H9 (cell line): Measurements from ENCODE around the gene SNX11. TPM values are rescaled to one million over a fixed set of nuclear protein-coding genes. Genes with fewer than 3 reads are reported as not detected.

Experiments
- DNase-seq: peaks from one replicate; pipeline ENCODE4 v3.0.0-alpha.2; 2017
- H2AFZ ChIP-seq: one replicate; pipeline ENCODE4 v1.6.1; 2013; ENCODE audit warnings: mild to moderate bottlenecking, low read length, control low read depth, moderate library complexity
- H2AK5ac ChIP-seq: 2 replicates; pipeline ENCODE4 v1.6.1; 2013; ENCODE audit warnings: low read length, control low read depth, mixed read lengths; ENCODE audit not compliant: insufficient read length
- H2BK120ac ChIP-seq: one replicate; pipeline ENCODE4 v1.6.1; 2013; ENCODE audit warnings: low read depth, mild to moderate bottlenecking, low read length, control low read depth, inconsistent platforms; ENCODE audit not compliant: poor library complexity, severe bottlenecking
- H2BK12ac ChIP-seq: 2 replicates; pipeline ENCODE4 v1.6.1; 2013; ENCODE audit warnings: low read length, control low read depth, mixed read lengths, low read depth; ENCODE audit not compliant: insufficient read length
- H2BK15ac ChIP-seq: 2 replicates; pipeline ENCODE4 v1.6.1; 2013; ENCODE audit warnings: low read depth, low read length, control low read depth
- H2BK20ac ChIP-seq: one replicate; pipeline ENCODE4 v1.6.1; 2013; ENCODE audit warnings: low read depth, mild to moderate bottlenecking, low read length, control low read depth, inconsistent platforms; ENCODE audit not compliant: poor library complexity, severe bottlenecking
- H2BK5ac ChIP-seq: 2 replicates; pipeline ENCODE4 v1.6.1; 2013; ENCODE audit warnings: low read length, control low read depth, mixed read lengths; ENCODE audit not compliant: insufficient read length
- H3K14ac ChIP-seq: 2 replicates; pipeline ENCODE4 v1.6.1; 2013; ENCODE audit warnings: low read length, control low read depth; ENCODE audit not compliant: insufficient read depth
- H3K18ac ChIP-seq: 2 replicates; pipeline ENCODE4 v1.6.1; 2013; ENCODE audit warnings: low read depth, mild to moderate bottlenecking, mixed read lengths, low read length, control low read depth; ENCODE audit not compliant: insufficient read length
- H3K23ac ChIP-seq: 2 replicates; pipeline ENCODE4 v1.6.1; 2013; ENCODE audit warnings: low read length, control low read depth, mixed read lengths, low read depth; ENCODE audit not compliant: insufficient read length
- H3K23me2 ChIP-seq: 2 replicates; pipeline ENCODE4 v1.6.1; 2013; ENCODE audit warnings: low read depth, mild to moderate bottlenecking, mixed read lengths, low read length, control low read depth; ENCODE audit not compliant: insufficient read length, poor library complexity, severe bottlenecking
- H3K27ac ChIP-seq: 2 replicates; pipeline ENCODE4 v1.5.1; 2013; ENCODE audit warnings: low read length, control low read depth, mixed read lengths, low read depth; ENCODE audit not compliant: insufficient read length
- H3K27me3 ChIP-seq: 2 replicates; pipeline ENCODE4 v1.6.1; 2013; ENCODE audit warnings: low read length, control low read depth, inconsistent platforms; ENCODE audit not compliant: insufficient read depth
- H3K4ac ChIP-seq: 2 replicates; pipeline ENCODE4 v1.6.1; 2013; ENCODE audit warnings: low read depth, mild to moderate bottlenecking, control low read depth, inconsistent platforms, low read length, moderate library complexity
- H3K4me1 ChIP-seq: 2 replicates; pipeline ENCODE4 v1.6.1; 2013; ENCODE audit warnings: low read length, control low read depth, inconsistent platforms; ENCODE audit not compliant: insufficient read depth
- H3K4me2 ChIP-seq: 2 replicates; pipeline ENCODE4 v1.6.1; 2013; ENCODE audit warnings: low read length, control low read depth, mixed read lengths; ENCODE audit not compliant: insufficient read length, insufficient read depth
- H3K56ac ChIP-seq: 2 replicates; pipeline ENCODE4 v1.6.1; 2013; ENCODE audit warnings: low read depth, mild to moderate bottlenecking, mixed read lengths, low read length, control low read depth; ENCODE audit not compliant: insufficient read length
- H3K79me1 ChIP-seq: 2 replicates; pipeline ENCODE4 v1.6.1; 2013; ENCODE audit warnings: low read depth, mild to moderate bottlenecking, moderate library complexity, low read length, control low read depth, inconsistent platforms; ENCODE audit not compliant: insufficient read depth, poor library complexity, severe bottlenecking
- H3K79me2 ChIP-seq: 2 replicates; pipeline ENCODE4 v1.6.1; 2013; ENCODE audit warnings: low read length, control low read depth, inconsistent platforms; ENCODE audit not compliant: insufficient read depth
- H3K9ac ChIP-seq: 2 replicates; pipeline ENCODE4 v1.6.1; 2013; ENCODE audit warnings: low read length, control low read depth, mixed read lengths; ENCODE audit not compliant: insufficient read length; ENCODE audit errors: extremely low read depth
- H3K9me3 ChIP-seq: one replicate; pipeline ENCODE4 v1.6.1; 2013; ENCODE audit warnings: low read depth, low read length, inconsistent platforms; ENCODE audit not compliant: control insufficient read depth
- H3T11ph ChIP-seq: one replicate; pipeline ENCODE4 v1.6.1; 2013; ENCODE audit warnings: mild to moderate bottlenecking, low read length, control low read depth, inconsistent platforms
- H4K20me1 ChIP-seq: one replicate; pipeline ENCODE4 v1.6.1; 2013; ENCODE audit not compliant: control insufficient read depth, insufficient read length, insufficient read depth
- H4K5ac ChIP-seq: 2 replicates; pipeline ENCODE4 v1.6.1; 2013; ENCODE audit warnings: low read depth, mild to moderate bottlenecking, mixed read lengths, low read length, control low read depth; ENCODE audit not compliant: insufficient read length
- H4K8ac ChIP-seq: replicated peaks from 2 replicates; pipeline ENCODE4 v1.6.1; 2013; ENCODE audit warnings: low read length, control low read depth, mixed read lengths, low read depth; ENCODE audit not compliant: insufficient read length
- H4K91ac ChIP-seq: 2 replicates; pipeline ENCODE4 v1.6.1; 2013; ENCODE audit warnings: low read depth, mild to moderate bottlenecking, moderate library complexity, mixed read lengths, low read length, control low read depth; ENCODE audit not compliant: insufficient read length
- H3K27ac Mint-ChIP-seq, 3 experiments: 2 replicates in 2 of 3; 3 replicates in 1 of 3; pipeline ENCODE4 v1.8.0; 2020 to 2021; ENCODE audit warnings: mixed read lengths in 3 of 3, mild to moderate bottlenecking in 1 of 3, moderate library complexity in 1 of 3
- H3K27me3 Mint-ChIP-seq: 2 replicates; pipeline ENCODE4 v1.8.0; 2021; ENCODE audit warnings: low read depth, mild to moderate bottlenecking, moderate library complexity, mixed read lengths
- H3K36me3 Mint-ChIP-seq, 3 experiments: 2 replicates in 2 of 3; 3 replicates in 1 of 3; pipeline ENCODE4 v1.8.0; 2020 to 2021; ENCODE audit warnings: low read depth in 3 of 3, mixed read lengths in 3 of 3; ENCODE audit not compliant: insufficient read depth in 1 of 3
- H3K4me1 Mint-ChIP-seq, 2 experiments: 2 replicates each; pipeline ENCODE4 v1.8.0; 2020; ENCODE audit warnings: mixed read lengths in 2 of 2
- H3K4me3 Mint-ChIP-seq, 2 experiments: 2 replicates in 1 of 2; 3 replicates in 1 of 2; pipeline ENCODE4 v1.8.0; 2020 to 2021; ENCODE audit warnings: mild to moderate bottlenecking in 2 of 2, mixed read lengths in 2 of 2, moderate library complexity in 1 of 2
- H3K9me3 Mint-ChIP-seq, 2 experiments: 2 replicates in 1 of 2; 3 replicates in 1 of 2; pipeline ENCODE4 v1.8.0; 2020; ENCODE audit warnings: mild to moderate bottlenecking in 2 of 2, mixed read lengths in 2 of 2, moderate library complexity in 1 of 2
- WGBS: extraction: QIAGEN DNeasy Blood & Tissue Kit; methylation state at CpG from one replicate; pipeline ENCODE4 v1.1.7; 2013; ENCODE audit warnings: missing lambda C conversion rate, low lambda C conversion rate, mixed read lengths; ENCODE audit not compliant: insufficient read length; ENCODE audit errors: extremely low coverage; 5-methylcytosine and 5-hydroxymethylcytosine counted together
- total RNA-seq: library from RNA; stranded (reverse); gene quantifications from 2 replicates; pipeline ENCODE4 v1.2.1, GENCODE V29; 2021
- TF ChIP-seq, protein P1 (sequence below): fragments of 200-600 bp; sonication (generic); conservative IDR thresholded peaks from 3 replicates; pipeline ENCODE4 v1.8.0; 2021; ENCODE audit warnings: antibody characterized with exemption, mild to moderate bottlenecking

SNX11 gene
- total RNA-seq, 1 experiment from 2014 or later, result 20.0 TPM

DNA sequence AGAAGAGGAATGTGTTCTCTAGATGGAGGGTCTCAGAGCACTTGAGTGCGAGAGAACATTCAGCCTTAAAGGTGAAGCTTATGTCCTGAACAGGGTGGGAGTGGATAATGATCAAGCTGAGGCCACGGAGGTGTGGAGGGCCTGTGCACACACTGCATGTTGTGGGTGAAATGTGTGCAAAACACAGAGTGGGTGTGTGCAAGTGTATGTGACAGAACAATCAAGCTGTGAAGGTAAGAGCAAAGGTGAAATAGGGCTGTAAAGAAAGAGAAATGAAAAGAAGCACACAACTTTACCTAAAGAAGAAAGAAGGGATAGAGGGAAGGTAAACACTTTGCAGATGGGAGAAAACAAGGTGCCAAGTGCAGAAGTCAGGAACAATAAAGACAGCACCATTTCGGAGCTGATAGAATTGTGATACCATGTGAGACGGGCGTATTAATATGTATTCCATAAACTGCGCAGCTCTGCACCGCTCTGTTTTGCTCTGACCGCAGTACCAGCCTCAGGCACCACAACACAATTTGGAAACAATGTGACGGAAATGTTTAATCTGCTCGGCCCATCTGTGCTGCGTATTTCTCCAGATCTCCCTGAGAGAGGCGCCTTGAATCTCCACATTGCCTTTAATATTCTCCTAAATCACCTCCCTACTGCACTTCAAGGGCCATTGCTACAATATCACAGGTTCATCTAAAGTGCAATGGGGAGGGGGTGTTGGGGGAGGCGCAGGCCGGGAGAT lies 40.6 kb downstream of the SNX11 start:
- Histone ChIP-seq H3K4ac (no peak overlapping the region), H4K5ac (no peak overlapping the region), H3K9ac (no peak overlapping the region), H4K8ac (no peak overlapping the region), H2BK120ac (no peak overlapping the region), H2BK20ac (no peak overlapping the region), H3T11ph (no peak overlapping the region), H3K9me3 (no peaks in the 10 kb centered on the region), H2BK15ac (no peak overlapping the region), H3K14ac (no peak overlapping the region), H4K91ac (no peak overlapping the region), H3K4me1 (no peaks in the 10 kb centered on the region), H2BK5ac (no peak overlapping the region), H3K23me2 (no peaks in the 10 kb centered on the region), H3K27me3 (no peaks in the 10 kb centered on the region), H3K27ac (no peak overlapping the region), H4K20me1 (no peaks in the 10 kb centered on the region), H3K79me1 (no peaks in the 10 kb centered on the region), H3K18ac (no peak overlapping the region), H3K56ac (no peak overlapping the region), H2AK5ac (no peak overlapping the region), H3K79me2 (no peaks in the 10 kb centered on the region), H3K4me2 (no peak overlapping the region), H2AFZ (no peak overlapping the region), H3K23ac (no peak overlapping the region), H2BK12ac (no peak overlapping the region)
- Mint-ChIP-seq H3K27ac (no peak overlapping the region), H3K9me3 (no peaks in the 10 kb centered on the region), H3K4me3 (no peak overlapping the region), H3K36me3 (no peaks in the 10 kb centered on the region), H3K27me3 (peaks cover 29% of the 10 kb centered on the region), H3K4me1 (peaks cover 25 to 34% of the 10 kb centered on the region in 2 experiments)
- TF ChIP-seq, protein P1, sequence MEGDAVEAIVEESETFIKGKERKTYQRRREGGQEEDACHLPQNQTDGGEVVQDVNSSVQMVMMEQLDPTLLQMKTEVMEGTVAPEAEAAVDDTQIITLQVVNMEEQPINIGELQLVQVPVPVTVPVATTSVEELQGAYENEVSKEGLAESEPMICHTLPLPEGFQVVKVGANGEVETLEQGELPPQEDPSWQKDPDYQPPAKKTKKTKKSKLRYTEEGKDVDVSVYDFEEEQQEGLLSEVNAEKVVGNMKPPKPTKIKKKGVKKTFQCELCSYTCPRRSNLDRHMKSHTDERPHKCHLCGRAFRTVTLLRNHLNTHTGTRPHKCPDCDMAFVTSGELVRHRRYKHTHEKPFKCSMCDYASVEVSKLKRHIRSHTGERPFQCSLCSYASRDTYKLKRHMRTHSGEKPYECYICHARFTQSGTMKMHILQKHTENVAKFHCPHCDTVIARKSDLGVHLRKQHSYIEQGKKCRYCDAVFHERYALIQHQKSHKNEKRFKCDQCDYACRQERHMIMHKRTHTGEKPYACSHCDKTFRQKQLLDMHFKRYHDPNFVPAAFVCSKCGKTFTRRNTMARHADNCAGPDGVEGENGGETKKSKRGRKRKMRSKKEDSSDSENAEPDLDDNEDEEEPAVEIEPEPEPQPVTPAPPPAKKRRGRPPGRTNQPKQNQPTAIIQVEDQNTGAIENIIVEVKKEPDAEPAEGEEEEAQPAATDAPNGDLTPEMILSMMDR, result no peak
- DNase-seq, result no peak
- no CpG with 5 or more reads among the region's 14 CpGs for WGBS
